GM21786 (cell line): ENCODE measurements around the gene JAM2.
A peak's percentile ranks its signal among the peaks of the same experiment; 100 is the strongest.
"Not testable (repeated sequence)": the region's sequence is repeated elsewhere in the genome, so short reads cannot be mapped to it uniquely, and the experiment has no call there.

Source experiments
- ATAC-seq: cut with Tn5 transposase; IDR thresholded peaks from one replicate; pipeline ENCODE4 v1.9.1; 2021; ENCODE audit not compliant: unreplicated experiment

The JAM2 gene, protein sequence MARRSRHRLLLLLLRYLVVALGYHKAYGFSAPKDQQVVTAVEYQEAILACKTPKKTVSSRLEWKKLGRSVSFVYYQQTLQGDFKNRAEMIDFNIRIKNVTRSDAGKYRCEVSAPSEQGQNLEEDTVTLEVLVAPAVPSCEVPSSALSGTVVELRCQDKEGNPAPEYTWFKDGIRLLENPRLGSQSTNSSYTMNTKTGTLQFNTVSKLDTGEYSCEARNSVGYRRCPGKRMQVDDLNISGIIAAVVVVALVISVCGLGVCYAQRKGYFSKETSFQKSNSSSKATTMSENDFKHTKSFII

DNA sequence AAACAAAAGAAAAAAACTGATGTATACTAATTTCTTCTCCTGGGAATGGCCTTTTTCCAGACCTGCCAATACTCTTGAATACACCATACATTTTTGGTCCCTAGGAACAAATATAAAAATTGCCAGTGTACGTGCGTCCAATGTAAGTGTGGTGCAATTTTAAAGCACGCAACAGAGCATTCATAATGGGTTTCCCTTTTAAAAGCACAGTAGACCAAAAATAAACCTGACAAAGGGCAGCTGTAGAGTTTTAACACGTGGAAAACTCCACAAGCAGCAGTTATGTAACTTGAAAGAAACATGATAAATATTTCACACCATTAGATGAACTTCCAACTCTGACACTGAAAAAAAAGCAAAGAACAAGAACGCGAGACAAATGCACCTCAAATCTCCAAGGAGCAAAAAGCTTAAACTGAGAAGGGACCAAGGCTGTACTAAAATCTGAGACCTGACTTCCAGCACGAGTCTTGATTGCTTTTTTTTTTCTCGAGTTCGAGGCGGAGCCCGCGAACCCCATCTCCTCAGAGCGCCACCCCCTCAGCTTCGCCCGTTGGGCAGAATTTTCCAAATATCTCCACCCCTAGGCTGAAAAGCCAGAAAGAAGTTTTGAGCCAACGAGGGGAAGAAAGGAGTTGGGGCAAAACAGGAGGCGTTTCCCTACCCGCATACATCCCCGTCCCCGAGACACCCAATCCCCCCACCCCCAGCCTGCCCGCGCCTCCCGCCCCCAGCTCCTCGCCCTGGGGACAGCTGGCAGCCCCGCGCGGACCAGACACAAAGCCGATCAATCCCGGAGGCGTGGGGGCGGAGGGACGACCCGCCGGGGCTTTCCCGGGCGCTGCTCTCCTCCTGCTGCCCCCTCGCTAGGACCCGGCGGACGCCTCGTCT is at the start of gene JAM2:
Gene JAM2 (plus strand): TSS at position 599 of the 891 bp plus-strand sequence. CDS start 564 bp downstream, outside the sequence.
- peak; percentile 43 for ATAC-seq

DNA sequence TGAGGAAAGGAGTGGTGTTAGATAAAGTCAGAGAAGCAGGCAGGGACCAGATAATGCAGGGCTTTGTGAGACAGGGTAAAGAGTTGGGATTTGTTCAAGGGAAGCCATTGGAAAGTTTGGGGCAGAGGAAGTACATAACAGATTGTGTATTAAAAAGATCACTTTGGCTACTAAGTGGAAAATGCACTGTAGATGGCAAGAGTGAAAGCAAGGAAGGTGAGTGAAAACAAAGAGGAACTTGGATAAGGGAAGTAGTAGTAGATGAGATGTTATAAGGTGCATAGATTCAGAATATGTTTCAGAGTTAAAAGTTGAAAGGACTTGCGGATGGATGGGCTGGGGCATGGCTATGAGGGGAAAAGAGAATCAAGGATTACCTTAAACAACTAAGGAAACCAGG is 49.2 kb upstream of the JAM2 start:
- no peak for ATAC-seq

DNA sequence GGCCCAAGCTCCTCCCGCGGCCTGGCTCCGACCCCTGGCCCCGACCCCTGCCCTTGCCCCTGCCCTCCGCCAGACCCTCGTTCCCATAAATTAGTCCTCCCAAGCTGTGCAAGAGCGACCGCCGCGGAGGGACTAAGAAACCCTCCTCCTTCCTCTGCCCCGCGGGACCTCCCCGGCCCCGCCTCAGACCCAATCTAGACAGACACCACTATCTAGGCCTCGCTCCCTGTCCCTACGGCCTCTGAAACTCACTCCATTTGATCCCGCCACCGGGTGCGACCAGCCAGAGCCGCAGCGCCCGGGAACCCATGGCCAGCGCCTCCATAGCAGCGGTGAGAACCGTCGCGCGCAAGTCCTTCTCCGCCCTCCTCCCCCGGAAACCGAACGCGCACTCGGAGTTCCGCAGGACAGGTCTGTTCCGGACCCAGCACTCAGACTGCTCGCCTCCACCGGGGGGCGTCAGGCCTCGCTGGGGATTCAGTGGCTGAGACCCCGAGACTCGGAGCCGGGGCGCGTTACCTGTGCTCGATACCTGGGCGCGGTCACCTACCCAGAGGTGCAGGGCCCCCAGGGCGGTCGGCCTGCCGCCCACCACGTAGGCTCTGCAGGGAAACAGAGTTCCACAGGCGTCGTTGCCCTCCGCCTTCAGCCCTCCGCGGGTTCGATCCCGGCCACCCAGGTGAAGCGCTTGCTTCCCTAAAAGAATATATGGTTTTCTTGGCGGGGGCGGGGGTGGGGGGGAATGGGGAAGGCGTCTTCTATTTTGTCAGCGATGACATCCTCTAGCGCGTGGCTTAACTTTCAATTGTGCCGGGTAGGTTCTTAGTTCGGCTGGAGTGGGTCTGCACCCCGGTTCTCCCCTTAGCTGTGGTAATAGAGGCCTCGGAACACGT is 31.7 kb upstream of the JAM2 start, which contains the start of gene MRPL39:
Gene MRPL39 (minus strand): TSS at position 331 of the 893 bp plus-strand sequence. CDS start 6 bp downstream, at position 325.
- peak; percentile 93 for ATAC-seq

DNA sequence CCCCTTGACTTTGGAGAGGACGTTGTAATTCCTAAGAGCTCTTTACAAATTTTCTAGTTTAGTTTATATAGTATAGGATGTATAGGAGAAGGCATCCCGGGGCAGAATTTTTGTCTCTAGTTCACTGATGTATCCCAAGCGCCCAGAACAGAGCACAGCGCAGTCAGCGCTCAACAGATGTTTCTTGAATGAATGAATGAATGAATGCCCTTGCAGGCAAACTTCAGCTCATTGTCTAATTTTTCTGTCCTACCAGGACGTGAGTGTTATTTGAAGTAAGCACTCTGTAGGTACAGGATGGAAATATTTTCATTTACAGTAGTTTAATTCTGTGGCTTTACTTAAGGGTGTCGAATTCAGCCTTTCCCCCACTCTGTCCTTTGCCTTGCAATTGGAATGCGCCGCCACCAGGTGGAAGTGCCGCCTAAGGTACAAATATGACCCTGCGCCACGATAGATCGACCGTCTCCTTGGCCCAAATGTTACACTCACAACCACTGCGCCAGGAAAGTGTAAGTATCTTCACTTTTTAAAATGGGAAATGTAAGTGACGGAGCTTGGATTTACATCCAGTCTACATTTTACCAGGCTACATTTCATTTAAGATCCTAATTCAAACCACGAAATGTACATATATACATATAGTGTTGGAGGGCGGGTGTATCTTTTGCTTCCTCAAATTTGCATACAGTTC is 30.9 kb upstream of the JAM2 start:
- ATAC-seq = peak; percentile 78

DNA sequence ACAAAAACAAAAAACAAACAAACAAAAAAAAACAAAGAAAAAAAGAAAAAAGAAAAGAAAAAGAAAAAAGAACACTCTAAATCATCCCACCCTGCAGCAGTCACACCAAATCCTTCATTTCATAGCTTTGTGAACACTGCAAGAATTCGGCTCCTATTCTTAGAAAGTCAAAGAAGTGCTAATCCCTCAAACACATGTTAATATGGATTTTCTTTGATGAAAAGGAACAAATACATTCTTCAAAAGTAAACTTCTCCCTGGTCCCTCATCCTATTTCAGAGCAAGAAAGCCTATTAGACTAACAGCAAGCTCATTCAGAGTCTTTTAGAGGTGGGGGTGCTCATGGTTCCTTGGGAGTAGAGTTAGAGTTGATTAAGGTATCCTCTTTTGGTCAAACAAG is 24.6 kb upstream of the JAM2 start:
- ATAC-seq = no peak

DNA sequence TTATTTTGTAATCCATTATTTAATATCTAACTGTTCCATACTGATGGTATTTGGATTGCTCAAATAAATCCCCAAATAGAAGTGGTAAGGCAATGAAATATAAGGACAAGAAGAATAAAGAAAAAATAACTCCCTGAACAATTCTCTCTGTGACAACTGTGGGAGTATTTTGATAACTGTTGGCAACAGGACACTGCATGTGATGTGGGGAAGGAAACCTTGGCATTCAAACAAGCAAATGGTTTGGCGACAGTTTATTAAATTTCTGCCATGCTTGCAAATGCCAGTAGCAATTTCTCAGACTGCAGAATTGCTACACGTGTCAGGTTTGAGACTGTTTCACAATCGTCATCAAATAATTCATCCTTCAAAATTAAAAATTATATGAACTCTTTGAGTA is 23.2 kb upstream of the JAM2 start:
- no peak for ATAC-seq

DNA sequence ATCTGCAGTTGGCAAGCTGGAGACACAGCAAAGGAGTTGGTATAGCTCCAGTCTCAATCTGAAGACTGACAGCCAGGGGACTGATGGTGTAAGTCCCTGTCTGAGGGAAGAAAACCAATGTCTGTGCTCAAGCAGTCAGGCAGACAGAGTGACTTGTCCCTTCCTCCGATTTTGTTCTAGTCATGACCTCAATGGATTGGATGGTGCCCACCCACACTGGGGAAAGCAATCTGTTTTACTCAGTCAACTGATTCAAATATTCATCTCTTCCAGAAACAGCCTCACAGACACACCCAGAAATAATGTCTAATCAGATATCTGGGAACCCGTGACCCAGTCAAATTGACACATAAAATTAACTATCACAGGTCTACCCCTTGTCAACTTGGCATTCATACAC is 19.9 kb upstream of the JAM2 start:
- no peak for ATAC-seq

DNA sequence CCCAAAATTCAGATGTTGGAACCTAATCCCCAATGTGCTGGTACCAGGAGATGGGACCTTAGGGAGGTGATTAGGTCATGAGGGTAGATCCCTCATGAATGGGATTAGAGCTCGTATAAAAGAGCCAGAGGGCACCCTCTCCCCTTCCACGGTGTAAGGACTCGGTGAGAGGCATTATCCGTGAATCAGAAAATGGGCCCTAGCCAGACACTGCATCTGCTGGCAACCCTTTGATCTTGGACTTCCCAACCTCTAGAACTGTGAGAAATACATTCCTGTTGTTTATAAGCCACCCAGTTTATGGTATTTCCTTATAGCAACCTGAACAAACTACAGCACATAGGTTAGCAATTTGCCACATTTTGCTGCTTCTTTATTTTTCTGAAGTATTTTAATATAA is 14.5 kb upstream of the JAM2 start:
- no peak for ATAC-seq

DNA sequence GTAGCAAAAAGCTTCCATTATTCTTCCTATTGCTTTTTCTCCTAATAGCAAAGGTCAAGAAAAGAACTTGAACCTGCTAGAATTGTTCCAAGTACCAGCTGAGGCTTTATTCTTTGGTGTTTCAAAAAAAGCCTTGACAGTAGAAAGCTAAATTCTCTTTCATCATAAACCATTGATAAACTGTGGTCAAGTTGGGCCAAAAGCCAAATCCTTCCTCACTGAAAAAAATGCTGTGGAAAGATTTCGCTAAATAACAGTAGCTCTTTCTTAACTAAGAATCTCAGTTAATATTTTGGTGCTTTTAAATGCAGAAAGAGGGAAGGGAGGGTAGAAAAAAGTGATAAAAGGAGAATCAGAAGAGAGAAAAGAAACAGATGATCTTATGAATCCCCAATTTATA is 14.0 kb upstream of the JAM2 start:
- ATAC-seq = no peak

DNA sequence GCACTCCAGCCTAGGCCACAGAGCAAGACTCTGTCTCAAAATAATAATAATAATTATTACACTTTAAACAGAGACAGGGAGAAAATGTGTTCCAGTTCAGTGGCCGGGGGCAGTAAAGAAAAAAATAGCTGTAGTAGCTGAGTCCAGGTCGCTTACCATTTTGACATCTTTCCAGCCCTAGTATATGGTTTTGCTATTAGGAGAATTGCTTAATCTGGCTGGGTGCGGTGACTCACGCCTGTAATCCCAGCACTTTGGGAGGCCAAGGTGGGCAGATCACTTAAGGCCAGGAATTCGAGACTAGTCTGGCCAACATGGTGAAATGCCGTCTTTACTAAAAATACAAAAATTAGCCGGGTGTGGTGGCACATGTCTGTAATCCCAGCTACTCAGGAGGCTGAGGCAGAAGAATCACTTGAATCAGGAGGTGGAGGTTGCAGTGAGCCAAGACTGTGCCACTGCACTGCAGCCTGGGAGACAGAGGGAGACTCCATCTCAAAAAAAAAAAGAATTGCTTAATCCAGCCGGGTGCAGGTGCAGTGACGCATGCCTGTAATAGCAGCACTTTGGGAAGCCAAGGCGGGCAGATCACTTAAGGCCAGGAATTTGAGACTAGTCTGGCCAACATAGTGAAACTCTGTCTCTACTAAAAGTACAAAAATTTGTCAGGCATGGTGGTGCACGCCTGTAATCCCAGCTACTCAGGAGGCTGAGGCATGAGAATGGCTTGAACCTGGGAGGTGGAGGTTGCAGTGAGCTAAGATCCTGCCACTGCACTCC is 13.1 kb upstream of the JAM2 start:
- ATAC-seq = not testable (repeated sequence)

DNA sequence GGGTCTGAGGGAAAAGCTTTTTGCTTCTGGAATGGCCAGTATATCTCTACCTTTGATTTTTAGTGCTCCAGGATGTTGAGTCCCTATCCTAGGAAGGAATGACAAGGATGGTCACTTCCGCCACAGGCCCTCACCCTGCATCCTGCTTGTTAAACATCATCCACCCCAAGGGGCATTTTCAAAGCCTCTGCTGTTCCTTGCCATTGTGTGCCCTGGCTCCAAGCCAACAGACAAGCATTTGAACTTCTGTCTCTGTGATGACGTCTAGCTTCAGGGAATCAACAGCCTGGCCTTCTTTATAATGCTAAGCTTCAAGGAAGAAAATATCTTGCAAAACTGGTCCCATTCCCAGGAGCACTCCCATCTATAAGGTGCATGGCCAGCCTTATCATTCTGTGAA is 12.3 kb upstream of the JAM2 start:
- no peak for ATAC-seq

DNA sequence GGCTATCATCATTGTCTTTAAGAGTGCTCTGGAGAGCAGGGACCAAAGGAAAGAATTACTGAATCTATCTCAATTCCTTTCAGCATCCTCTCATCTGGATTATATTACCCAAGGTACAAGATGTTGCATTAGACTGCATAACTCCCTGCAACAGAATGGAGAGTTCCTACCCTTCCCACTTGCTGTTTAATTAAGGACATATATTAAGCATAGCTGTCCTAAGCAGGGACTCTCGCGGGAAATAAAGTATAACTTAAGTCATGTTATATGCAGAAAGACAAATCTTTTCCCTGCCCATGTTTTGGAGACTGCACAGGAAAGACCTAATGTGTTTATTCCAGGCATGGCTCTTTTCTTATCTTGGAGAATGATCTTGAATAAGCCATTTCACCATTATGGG is 6.8 kb upstream of the JAM2 start:
- no peak for ATAC-seq

DNA sequence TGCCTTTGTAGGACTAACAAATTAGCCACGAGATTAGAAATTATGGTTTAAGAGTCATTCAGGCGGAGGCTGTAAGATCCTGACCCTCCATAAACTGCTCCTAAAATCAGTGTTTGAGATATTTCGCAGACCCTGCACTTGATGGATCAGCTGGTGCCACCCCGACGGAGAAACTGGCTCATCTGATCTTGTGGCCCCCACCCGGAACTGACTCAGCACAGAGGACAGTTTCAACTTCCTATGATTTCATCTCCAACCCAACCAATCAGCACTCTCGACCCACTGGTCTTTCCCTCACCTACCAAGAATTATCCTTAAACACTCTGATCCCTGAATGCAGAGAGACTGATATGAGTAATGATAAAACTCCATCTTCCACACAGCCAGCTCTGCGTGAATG is 3.7 kb upstream of the JAM2 start:
- ATAC-seq = no peak

DNA sequence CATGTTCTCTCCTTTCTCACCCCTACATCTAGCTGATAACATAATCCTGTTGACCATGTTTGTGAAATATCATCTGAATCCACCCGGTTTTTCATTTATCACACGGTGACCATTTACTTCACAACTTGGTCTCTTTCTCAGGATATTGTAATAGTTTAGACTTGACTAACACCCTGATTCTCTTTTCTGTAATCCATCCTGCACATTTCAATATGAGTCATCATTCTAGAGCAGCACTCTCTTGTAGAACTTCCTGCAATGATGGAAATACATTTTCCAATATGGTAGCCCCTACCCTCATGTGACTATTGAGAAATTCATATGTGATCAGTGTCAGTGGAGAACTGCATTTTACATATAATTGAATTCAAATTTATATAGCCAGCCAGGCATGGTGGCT is 2.3 kb upstream of the JAM2 start:
- no peak for ATAC-seq

DNA sequence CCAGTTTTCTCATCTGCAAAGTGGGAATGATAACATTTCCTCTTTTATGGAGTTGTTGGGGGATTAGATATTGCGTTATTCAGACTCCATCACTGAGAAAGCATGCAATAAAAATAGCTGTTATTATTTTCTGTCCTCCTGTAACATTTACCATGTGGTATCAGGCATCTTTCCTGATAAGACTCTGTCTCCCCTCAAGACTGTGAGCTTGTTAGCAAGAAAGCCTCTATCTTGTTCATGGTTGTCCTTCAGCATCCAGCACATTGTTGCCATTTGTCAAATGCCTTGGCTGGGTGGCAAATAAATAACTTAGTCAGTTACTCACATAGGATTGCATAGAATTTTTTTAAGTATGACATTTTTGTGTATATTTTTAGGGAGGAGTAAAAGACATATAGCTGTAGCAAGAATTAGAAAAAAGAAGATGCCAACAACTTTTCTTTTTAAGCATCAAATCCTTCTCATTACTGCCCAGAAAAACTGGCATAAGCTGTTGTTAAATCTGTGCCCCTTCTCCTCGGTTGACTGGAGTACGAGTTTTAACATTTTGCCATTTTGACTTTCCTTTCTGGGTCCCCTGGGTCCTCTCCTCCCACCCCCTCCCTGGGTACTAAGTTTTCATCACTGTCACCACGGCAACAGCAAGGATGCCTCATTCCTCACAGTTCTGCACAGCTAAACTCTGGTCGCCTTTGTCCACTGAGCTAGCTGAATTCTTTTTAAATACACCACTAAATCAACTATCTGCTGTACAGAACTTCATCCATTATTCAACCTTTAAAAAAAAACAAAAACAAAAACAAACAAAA is 1.0 kb upstream of the JAM2 start:
- ATAC-seq = no peak

DNA sequence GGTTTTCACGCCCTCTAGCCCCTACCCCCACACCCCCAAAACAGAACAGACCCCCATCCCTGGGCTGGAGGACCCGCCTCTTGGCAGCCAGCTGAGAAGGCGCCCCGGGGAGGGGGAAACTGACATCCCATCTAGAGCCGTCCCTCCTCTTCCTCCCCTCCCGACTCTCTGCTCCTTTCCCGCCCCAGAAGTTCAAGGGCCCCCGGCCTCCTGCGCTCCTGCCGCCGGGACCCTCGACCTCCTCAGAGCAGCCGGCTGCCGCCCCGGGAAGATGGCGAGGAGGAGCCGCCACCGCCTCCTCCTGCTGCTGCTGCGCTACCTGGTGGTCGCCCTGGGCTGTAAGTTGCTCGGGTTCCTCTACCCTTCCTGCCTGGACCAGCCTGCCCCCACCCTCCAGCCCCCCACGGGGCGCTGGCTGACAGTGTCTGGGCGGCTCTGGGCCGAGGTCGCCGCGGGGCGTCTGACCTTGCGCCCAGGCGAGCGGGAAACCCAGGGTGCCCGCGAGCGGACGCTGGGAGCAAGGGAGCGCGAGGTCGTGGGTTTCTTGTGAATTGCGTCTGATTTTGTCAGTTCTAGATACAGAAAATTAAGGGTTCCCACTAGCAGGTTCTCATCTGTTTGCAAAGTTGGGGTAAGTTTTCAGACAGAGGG is 618 bp downstream of the JAM2 start:
- peak; percentile 78 for ATAC-seq

DNA sequence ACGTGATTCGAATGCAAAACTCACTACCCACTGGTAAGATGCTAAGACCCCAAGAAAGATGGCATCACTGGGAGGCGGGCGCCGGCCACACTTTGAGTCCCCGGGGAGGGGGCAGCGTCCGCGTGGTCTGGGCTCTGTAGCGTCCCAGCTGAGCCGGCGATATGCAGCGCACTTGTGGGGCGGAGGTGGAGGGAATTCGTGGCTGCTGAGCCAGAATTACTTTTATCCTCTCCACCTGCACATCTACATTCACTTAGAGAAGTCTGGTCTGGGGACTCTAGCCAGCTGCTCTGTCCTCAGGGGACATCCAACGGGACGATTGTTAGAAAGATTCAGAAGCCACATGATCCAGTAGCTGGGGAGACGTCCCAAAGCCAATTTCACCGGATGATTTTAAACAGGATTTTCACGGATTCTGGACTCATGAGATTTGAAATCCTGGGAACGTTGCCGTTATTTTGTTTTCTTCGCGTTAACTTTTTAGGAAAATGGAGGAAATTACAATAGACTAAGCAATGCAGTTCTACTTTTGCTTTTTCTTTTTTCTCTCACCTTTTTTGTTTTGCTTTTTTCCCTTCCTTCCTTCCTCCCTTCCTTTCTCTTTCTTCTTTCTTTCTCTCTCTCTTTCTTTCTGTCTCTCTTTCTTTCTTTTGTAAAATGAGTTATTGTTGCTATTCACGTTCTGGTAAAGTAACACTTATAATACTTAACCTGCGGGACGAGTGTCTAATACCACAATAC is 1.3 kb downstream of the JAM2 start:
- peak; percentile 20 for ATAC-seq

DNA sequence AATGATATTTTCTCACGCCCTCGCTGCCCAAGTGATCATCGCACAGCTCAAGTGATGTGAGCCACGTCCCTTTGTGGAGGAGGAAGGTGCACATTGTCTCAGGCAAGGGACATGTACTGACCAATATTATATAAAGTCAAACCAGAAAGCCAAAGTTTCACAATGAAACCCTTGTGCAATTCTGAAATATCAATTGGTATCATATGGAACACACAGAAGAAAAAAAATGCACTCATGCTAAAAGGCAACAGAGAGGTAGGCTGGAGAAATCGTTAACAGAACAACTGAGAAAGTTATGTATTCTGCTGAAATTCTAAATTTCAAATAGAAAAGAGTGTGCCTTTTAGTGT is 1.9 kb downstream of the JAM2 start:
- no peak for ATAC-seq
